ENCODE measurements around the gene DIDO1.

The DIDO1 gene

DNA sequence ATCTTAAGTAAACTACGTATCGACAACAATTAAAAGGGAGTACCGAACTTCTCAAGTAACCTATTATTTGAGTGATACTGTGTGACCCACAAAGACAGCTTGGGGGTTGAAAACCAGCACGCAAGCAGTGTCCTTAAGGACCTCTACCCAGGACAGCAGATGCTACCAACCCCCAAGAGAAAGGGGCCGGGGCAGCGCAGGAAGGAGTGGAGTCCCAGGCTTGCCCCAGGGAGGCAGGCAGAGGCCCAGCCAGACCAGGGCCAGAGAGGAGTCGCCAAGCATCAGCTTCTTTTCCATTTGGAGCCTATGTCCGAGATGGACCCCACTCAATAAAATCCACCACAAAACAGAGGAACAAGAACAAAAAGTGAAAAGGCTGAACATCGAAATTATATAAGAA, 11.9 kb downstream of the DIDO1 start:
- TF ChIP-seq, protein P1, sequence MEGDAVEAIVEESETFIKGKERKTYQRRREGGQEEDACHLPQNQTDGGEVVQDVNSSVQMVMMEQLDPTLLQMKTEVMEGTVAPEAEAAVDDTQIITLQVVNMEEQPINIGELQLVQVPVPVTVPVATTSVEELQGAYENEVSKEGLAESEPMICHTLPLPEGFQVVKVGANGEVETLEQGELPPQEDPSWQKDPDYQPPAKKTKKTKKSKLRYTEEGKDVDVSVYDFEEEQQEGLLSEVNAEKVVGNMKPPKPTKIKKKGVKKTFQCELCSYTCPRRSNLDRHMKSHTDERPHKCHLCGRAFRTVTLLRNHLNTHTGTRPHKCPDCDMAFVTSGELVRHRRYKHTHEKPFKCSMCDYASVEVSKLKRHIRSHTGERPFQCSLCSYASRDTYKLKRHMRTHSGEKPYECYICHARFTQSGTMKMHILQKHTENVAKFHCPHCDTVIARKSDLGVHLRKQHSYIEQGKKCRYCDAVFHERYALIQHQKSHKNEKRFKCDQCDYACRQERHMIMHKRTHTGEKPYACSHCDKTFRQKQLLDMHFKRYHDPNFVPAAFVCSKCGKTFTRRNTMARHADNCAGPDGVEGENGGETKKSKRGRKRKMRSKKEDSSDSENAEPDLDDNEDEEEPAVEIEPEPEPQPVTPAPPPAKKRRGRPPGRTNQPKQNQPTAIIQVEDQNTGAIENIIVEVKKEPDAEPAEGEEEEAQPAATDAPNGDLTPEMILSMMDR (IDR thresholded peaks at IDR 0.05; ENCODE audit: low read depth, low read length): no peak
- no peak for TF ChIP-seq EZH2phosphoT487 (IDR thresholded peaks at IDR 0.05; ENCODE audit: low read depth)
- Histone ChIP-seq H3K36me3 (replicated peaks; ENCODE audit: low read depth, low read length) (peaks cover 39% of the 10 kb centered on the region), H3K9ac (ENCODE audit: low read length) (no peak overlapping the region), H3K4me1 (ENCODE audit: low read length) (peaks cover 40% of the 10 kb centered on the region), H3K27ac (ENCODE audit: low read length) (no peak overlapping the region), H3K4me2 (ENCODE audit: low read length) (no peak overlapping the region), H3K4me3 (ENCODE audit: low read length) (no peak overlapping the region), H4K20me1 (ENCODE audit: insufficient read depth, low read length) (peaks cover 79% of the 10 kb centered on the region), H3K9me3 (ENCODE audit: insufficient read depth, low read length) (no peaks in the 10 kb centered on the region), H3K27me3 (ENCODE audit: low read depth, low read length) (no peaks in the 10 kb centered on the region), H2AFZ (ENCODE audit: low read depth, low read length) (no peak overlapping the region), H3K79me2 (ENCODE audit: low read length) (peaks cover 100% of the 10 kb centered on the region)

DNA sequence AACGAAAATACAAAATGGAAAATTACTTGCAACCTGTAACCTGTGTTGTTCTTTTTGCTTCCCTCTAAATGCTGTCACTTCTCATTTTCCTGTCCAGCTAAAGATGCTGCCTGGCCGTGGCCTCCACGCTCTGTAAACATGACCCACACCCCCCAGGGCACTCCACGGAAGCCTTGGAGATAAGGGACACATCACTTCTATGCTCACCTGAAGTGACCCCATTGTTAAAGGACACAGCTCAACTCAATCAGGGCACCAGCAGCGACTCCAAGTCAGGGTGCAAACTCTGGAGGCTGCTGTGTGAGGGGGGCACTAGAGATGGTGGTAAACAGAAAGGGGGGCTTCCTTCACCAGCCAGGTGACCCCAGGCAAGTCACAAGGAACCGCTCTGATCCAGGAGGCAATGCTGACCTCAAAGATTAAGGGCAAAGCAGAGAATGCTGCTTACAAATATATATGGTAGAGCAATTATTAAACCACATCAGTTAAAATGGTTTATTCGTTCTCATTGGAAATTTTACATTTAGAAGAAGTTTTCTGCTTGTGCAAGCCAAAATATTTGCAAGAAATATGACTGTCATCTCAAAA, 13.2 kb downstream of the DIDO1 start:
- H3K27me3 ChIP-seq (ENCODE audit: low read depth, low read length): no peaks in the 10 kb centered on the region
- H3K79me2 ChIP-seq (ENCODE audit: low read length): peaks cover 100% of the 10 kb centered on the region
- no peak overlapping the region for H3K27ac ChIP-seq (ENCODE audit: low read length)
- peaks cover 78% of the 10 kb centered on the region for H4K20me1 ChIP-seq (ENCODE audit: insufficient read depth, low read length)
- no peaks in the 10 kb centered on the region for H3K9me3 ChIP-seq (ENCODE audit: insufficient read depth, low read length)
- peaks cover 40% of the 10 kb centered on the region for H3K4me1 ChIP-seq (ENCODE audit: low read length)
- H3K9ac ChIP-seq (ENCODE audit: low read length): no peak overlapping the region
- H3K4me3 ChIP-seq (ENCODE audit: low read length): no peak overlapping the region
- TF ChIP-seq EZH2phosphoT487 (IDR thresholded peaks at IDR 0.05; ENCODE audit: low read depth): no peak
- TF ChIP-seq, protein P1 (IDR thresholded peaks at IDR 0.05; ENCODE audit: low read depth, low read length): no peak
- no peak overlapping the region for H3K4me2 ChIP-seq (ENCODE audit: low read length)
- H2AFZ ChIP-seq (ENCODE audit: low read depth, low read length): no peak overlapping the region
- peaks cover 44% of the 10 kb centered on the region for H3K36me3 ChIP-seq (replicated peaks; ENCODE audit: low read depth, low read length)

DNA sequence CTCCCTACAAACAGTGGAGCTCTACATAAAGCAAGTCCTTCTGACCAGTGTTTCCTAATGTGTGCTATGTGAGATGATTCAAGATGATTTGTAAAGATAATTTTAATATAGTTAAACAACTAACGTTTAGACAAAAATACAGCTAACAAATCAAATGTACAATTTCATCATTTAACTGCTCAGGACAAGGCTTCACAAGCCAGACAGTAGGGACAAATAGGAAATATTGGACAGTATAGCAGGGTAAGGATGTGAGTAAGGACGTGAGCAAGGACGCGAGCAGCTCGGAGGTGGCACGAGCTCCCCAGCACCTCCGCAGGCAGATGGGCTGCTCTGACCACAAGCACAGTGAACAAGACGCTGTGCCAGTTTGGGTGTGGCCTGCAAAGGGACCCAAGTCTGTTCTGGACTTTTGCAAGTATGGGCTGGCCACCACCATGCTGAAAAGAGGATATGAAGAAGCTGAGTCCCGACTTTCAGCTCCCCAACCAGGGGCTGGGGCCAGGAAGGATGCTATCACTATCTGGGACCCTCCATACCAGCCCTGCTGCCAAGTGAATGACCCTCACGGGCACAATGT, 14.5 kb downstream of the DIDO1 start:
- peaks cover 55% of the 10 kb centered on the region for H3K36me3 ChIP-seq (replicated peaks; ENCODE audit: low read depth, low read length)
- TF ChIP-seq, protein P1 (IDR thresholded peaks at IDR 0.05; ENCODE audit: low read depth, low read length): no peak
- TF ChIP-seq EZH2phosphoT487 (IDR thresholded peaks at IDR 0.05; ENCODE audit: low read depth): no peak
- H3K4me2 ChIP-seq (ENCODE audit: low read length): no peak overlapping the region
- no peaks in the 10 kb centered on the region for H3K9me3 ChIP-seq (ENCODE audit: insufficient read depth, low read length)
- peaks cover 34% of the 10 kb centered on the region for H3K4me1 ChIP-seq (ENCODE audit: low read length)
- no peak overlapping the region for H2AFZ ChIP-seq (ENCODE audit: low read depth, low read length)
- H4K20me1 ChIP-seq (ENCODE audit: insufficient read depth, low read length): peaks cover 77% of the 10 kb centered on the region
- no peak overlapping the region for H3K9ac ChIP-seq (ENCODE audit: low read length)
- H3K27me3 ChIP-seq (ENCODE audit: low read depth, low read length): no peaks in the 10 kb centered on the region
- no peak overlapping the region for H3K4me3 ChIP-seq (ENCODE audit: low read length)
- no peak overlapping the region for H3K27ac ChIP-seq (ENCODE audit: low read length)
- H3K79me2 ChIP-seq (ENCODE audit: low read length): peaks cover 98% of the 10 kb centered on the region

DNA sequence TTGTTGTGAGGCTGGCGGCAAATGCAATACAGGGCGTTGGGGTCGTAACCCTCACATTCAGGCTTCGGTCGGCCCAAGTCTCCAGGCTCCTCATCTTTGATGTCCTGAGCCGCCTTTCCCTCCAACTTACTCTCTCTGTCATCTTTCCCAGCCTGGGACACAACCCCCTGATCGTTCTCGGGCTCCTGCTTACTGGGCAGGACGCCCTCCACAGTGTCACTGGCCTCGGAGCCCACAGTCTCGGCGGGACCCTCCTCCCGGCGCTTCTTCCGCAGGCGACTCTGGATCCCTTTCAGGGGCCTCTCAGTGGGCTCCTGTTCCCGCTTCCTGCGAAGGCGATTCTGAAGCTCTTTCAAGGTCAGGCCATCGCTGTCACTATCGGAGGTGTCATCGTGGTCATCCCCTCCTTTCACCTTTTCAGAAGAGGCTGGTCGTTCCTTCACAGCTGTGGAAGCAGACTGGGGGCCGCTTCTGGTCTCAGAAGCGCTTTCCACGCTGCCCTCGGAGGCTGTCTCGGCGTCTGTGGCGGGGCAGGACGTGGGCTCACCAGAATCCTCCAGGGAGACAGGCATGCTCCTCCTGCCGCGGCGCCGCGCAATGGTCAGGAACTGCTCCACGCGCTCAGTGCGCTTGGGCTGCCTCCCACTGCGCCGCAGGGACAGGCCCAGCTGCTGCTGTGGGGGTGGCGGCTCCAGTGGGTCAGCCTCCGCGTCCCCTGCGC, 15.4 kb downstream of the DIDO1 start:
- Histone ChIP-seq H4K20me1 (ENCODE audit: insufficient read depth, low read length) (peaks cover 70% of the 10 kb centered on the region), H3K27me3 (ENCODE audit: low read depth, low read length) (no peaks in the 10 kb centered on the region), H2AFZ (ENCODE audit: low read depth, low read length) (no peak overlapping the region), H3K9me3 (ENCODE audit: insufficient read depth, low read length) (no peaks in the 10 kb centered on the region), H3K79me2 (ENCODE audit: low read length) (peaks cover 91% of the 10 kb centered on the region), H3K27ac (ENCODE audit: low read length) (no peak overlapping the region), H3K9ac (ENCODE audit: low read length) (no peak overlapping the region), H3K4me3 (ENCODE audit: low read length) (no peak overlapping the region), H3K4me2 (ENCODE audit: low read length) (no peak overlapping the region), H3K4me1 (ENCODE audit: low read length) (peaks cover 31% of the 10 kb centered on the region), H3K36me3 (replicated peaks; ENCODE audit: low read depth, low read length) (peaks cover 64% of the 10 kb centered on the region)
- TF ChIP-seq EZH2phosphoT487 (IDR thresholded peaks at IDR 0.05; ENCODE audit: low read depth): no peak
- TF ChIP-seq, protein P1 (IDR thresholded peaks at IDR 0.05; ENCODE audit: low read depth, low read length): no peak
